Measurements from ENCODE around the gene LCP1.

Gene LCP1

DNA sequence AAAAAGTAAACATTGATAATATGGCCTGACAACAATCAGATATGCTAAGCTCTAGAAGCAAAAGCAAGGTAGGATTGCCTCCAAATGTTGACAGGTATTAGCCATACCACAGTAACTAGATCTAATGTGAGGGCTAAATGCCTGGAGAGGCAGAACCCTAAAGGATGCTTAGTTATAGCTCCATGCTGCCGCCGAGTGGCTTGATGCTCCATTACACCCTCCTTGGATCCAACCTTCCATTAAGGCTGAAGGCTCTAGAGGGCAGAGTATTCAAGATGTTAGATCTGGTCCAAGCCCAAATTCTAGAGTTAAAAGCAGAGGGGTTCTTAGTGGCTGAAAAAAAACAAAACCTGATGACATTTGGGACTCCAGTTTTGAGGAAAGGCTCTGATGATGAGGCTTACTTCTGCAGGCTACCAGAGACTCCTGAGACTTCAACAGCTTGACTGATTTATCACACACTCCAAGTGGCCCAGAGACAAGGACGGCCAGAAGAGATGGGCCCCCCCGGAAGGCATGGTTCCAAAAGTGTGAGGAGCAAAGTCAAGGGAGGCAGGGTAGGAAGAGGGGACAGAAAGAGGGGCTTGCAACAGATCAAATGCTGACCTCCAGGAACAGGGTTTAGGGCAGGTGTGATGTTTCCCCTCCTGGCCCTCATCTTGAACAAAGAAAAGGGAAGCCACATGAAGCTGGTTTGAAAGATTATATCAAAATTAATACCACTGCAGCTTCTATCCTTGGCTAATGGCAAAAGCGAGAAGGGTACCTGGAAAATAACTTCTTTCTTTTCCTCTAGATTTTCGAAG lies 55.2 kb downstream of the LCP1 start:
- DNase-seq, result peak; percentile 78

GRCh38 chr13:46126056-46126455 lies 55.9 kb downstream of the LCP1 start:
- DNase-seq, result no peak

GRCh38 chr13:46124967-46125933 lies 56.7 kb downstream of the LCP1 start:
- DNase-seq, result peak; percentile 29

DNA sequence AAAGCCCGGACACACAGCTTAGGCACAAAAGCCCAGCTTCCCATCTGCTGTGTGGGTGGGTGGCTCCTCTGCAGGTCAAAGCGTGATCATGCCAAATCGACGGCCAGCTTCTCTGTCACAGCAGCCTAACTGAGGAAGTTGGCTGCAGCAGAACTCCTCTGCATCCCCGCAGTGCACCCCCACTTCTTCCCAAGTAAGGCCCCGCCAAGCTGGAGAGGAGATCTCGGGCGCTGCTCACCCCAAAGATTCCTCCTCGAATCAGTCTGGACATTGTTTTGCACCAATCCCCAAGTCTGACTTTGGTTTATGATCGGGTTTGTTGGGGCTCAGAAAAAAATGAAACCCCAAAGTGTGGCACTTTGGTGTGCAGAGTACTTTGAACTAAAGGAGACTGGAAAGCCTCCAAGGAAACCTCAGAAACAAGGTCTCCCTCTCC lies 57.4 kb downstream of the LCP1 start:
- DNase-seq, result no peak

DNA sequence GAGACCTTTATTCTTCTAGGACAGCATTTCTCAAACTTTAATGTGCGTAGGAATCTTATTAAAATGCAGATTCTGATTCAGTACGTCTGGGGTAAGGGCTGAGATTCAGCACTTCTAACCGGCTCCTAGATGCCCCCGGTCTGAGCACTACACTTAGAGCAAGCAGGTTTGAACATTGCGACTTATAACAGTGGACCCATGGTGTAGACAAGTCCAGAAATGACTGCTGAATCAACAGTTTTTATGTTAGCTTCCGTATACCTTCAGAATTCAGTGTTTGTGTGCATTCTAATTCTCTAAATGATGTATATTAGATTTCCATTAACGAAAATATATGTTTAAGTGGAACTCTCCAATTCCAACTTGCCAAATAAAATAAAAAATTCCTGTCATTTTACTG lies 59.7 kb downstream of the LCP1 start:
- DNase-seq, result no peak

DNA sequence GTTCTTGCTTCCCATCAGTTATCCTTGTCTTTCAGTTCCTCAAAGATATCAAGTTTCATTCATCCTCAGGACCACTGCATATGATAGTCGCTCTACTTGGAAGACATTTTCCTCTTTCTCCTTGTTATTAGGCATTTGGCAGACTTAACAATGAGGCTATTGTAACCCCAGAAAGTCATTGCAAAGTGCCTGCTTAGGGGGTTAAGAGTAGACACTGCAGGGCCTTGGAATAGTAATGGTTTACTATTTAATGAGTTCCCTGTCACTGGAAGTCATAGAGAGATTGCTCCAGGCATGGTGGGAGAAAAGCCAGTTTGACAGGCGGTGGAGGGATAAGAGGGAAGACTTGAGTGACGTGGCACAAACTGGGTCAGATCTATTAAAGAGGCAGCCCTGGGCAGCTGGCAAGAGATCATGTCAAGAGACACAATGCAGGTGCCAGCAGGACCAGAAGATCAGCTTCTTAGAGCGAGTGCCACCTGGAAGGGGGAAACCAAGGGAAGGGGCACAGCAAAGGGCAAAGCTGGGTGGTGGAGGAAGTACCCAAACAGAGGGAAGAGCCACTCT lies 60.3 kb downstream of the LCP1 start:
- no peak for DNase-seq

GRCh38 chr13:46121033-46121432 lies 60.9 kb downstream of the LCP1 start:
- no peak for DNase-seq

GRCh38 chr13:46119883-46120614 lies 61.9 kb downstream of the LCP1 start:
- DNase-seq, result no peak

GRCh38 chr13:46116653-46117502 lies 65.1 kb downstream of the LCP1 start:
- DNase-seq, result no peak

GRCh38 chr13:46114613-46115012 lies 67.4 kb downstream of the LCP1 start:
- no peak for DNase-seq

- no peak for DNase-seq
Observed at GRCh38 chr13:46113596-46113995, 68.4 kb downstream of the LCP1 start.

GRCh38 chr13:46111151-46111550 lies 70.8 kb downstream of the LCP1 start:
- no peak for DNase-seq

- DNase-seq, result no peak
Observed at GRCh38 chr13:46109451-46109850, 72.5 kb downstream of the LCP1 start.

DNA sequence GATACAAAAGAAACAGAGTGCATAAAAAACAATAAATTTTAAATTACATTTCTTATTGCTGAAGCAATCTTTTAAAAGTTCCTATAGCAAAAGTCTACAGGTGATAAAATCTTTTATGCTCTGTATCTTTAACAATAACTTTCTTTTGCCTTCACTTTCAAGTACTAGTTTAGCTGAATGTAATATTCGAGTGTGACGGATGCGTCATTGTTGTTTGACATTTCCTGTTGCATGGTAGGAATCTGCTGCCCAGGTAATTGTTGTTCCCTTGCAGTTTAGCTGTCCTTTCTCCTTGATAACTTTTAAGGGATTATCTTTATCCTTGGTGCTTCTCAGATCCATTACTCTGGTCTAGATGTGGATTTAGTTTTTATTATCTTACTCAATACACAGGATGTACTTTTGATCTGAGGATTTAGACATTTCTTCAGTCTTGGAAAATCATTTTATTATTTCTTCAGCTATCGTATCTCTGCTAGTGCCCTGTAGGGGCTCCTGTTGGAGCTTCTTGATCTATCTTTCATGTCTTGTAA lies 75.1 kb downstream of the LCP1 start:
- no peak for DNase-seq

GRCh38 chr13:46104868-46105267 lies 77.1 kb downstream of the LCP1 start, which contains the start of gene CPB2:
TSS of gene CPB2 (minus strand) at chr13:46105033. CDS start at chr13:46105009, 24 bp downstream.
- no peak for DNase-seq

DNA sequence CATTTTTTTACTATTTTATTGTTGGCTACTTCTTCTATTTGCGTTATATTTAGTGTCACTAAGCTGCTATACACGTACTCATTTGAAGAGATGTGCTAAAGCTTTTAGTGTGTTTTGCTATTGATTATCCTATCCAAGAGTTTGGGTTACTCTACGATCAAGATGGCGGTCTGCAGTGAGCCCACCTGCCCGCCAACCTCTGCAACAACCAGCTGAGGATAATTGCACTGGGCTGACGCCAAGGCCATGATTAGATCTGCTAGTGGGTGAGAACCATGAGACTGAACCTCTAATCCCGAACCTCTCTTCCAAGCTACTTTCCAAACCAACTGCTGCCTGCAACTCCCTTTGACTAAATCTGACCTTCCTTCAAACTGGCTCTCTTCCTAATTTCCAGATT lies 78.9 kb downstream of the LCP1 start:
- DNase-seq, result no peak

DNA sequence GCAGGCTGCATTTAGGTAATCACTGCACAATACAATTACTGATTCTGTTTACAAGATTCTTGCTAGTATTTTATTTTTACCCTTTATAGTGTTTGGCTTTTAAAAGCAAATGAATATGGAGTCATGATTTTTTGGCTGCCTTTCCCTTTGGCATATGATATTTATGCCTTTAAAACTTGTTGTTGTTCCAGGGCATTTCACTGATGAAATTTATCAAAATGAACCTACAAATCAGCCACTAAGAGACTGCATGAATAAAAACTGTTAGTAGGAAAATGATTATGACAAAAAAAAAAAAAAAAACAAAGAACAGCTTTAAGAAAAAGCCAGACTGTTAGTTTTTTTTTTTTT lies 79.7 kb downstream of the LCP1 start:
- DNase-seq, result no peak

DNA sequence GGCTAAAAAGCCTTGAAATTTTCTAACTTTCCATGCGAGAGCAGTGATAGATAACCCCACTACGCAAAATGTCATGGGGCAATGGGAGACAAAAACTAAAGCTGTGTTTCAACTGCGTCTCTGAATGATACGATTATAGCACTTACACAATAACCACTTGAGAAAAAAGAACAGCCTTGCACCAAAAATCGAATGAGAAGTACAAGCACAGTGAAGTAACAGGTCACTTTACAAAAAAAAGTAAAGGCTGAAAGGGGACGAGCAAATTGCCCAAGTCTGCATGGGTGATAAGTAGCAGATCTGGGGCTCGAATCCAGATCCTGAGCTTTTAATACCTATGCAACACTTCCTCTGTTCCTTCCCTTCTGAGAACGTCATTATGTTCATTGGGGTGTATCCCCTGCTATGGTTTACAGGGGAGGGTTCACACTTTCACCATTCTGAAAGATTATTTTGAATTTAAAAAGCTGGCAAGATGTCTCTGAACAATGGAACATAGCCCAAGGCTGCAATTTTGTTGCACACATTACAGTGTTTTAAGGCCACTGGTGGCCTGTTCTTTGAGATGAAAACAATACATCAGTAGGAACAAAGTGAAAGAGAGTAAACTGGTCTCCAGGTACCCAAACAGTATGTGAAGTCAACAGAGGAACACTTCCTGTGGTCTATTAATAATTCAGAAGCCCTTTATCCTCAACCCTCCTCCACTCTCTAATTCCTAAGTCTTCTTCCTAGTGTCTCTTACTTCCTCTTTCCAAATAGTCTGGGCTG lies 80.3 kb downstream of the LCP1 start:
- DNase-seq, result no peak

GRCh38 chr13:46101002-46101401 lies 81.0 kb downstream of the LCP1 start:
- no peak for DNase-seq

GRCh38 chr13:46100191-46100815 lies 81.7 kb downstream of the LCP1 start:
- no peak for DNase-seq
